HepG2 (cell line): ENCODE results near the gene TFEB. TPM values are rescaled to one million over a fixed set of nuclear protein-coding genes. Genes with fewer than 3 reads are reported as not detected.

Source experiments
- ATAC-seq: fragments of 200-7000 bp; cut with Tn5 transposase; 3 replicates; pipeline ENCODE4 v1.9.1; 2020; ENCODE audit warnings: mild to moderate bottlenecking, moderate library complexity
- BruUV-seq: library from RNA; stranded (reverse); fragments of 400-500 nt; replicated peaks from 2 replicates; lab custom pipeline; 2021; lab: Mats Ljungman, UMichigan
- CTCF ChIA-PET: fragments of 300-600 bp; formaldehyde crosslinking; extraction: SDS; loops from one replicate; lab custom pipeline; 2021; ENCODE audit warnings: low total read pairs, inconsistent platforms, low intra/inter-chr PET ratio; lab: Yijun Ruan, JAX
- POLR2A ChIA-PET: fragments of 350-600 bp; sonication (Branson Sonifier 250); formaldehyde crosslinking; loops from one replicate; lab custom pipeline; 2020; ENCODE audit warnings: antibody characterized with exemption, inconsistent platforms; lab: Yijun Ruan, JAX
- DNase-seq: peaks from one replicate; pipeline ENCODE4 v3.0.0-alpha.2; 2015; ENCODE audit warnings: low spot score
- FAIRE-seq: peaks from 3 replicates; lab custom pipeline; 2011; peaks lifted over from hg19 to GRCh38; lab: Jason Lieb, UNC
- H2AFZ ChIP-seq: one replicate; pipeline ENCODE4 v1.6.1; 2011; ENCODE audit warnings: low read length, inconsistent platforms
- H3K27ac ChIP-seq: fragments of 300-600 bp; 3 replicates; pipeline ENCODE4 v1.8.0; 2011; ENCODE audit warnings: mixed run types, mild to moderate bottlenecking, mixed read lengths, low read length, inconsistent platforms; ENCODE audit not compliant: insufficient read depth; ENCODE audit errors: extremely low read length
- H3K27me3 ChIP-seq, 2 experiments: fragments of 200-600 bp in 1 of 2; 2 replicates in 1 of 2; 3 replicates in 1 of 2; pipeline versions ENCODE4 v1.6.0 to v1.8.0; 2011; ENCODE audit warnings: low read length in 2 of 2, mild to moderate bottlenecking in 2 of 2, moderate library complexity in 2 of 2, inconsistent platforms in 1 of 2; ENCODE audit not compliant: insufficient read depth in 2 of 2, control insufficient read depth in 1 of 2
- H3K36me3 ChIP-seq, 2 experiments: fragments of 200-600 bp in 1 of 2; replicated peaks in 1 of 2; 2 replicates in 1 of 2; 3 replicates in 1 of 2; pipeline versions ENCODE4 v1.5.1 to v1.8.0; 2011; ENCODE audit warnings: low read length in 2 of 2, inconsistent platforms in 1 of 2; ENCODE audit not compliant: insufficient read depth in 2 of 2, control insufficient read depth in 1 of 2
- H3K4me1 ChIP-seq: 2 replicates; pipeline ENCODE4 v1.5.1; 2012; ENCODE audit warnings: low read length, inconsistent platforms; ENCODE audit not compliant: insufficient read depth
- H3K4me2 ChIP-seq: 2 replicates; pipeline ENCODE4 v1.6.0; 2011; ENCODE audit warnings: low read depth, low read length, inconsistent platforms
- H3K4me3 ChIP-seq, 3 experiments: fragments of 200-600 bp in 1 of 3; sonication (generic), shearing (Covaris generic) in 1 of 3; replicated peaks in 1 of 3; 2 replicates each; pipeline ENCODE4 v1.5.1; 2011 to 2016; ENCODE audit warnings: low read length in 3 of 3, inconsistent platforms in 2 of 3, low read depth in 2 of 3, mild to moderate bottlenecking in 2 of 3, control low read depth in 1 of 3, mixed read lengths in 1 of 3; ENCODE audit not compliant: insufficient read depth in 1 of 3
- H3K79me2 ChIP-seq: one replicate; pipeline ENCODE4 v1.6.1; 2011; ENCODE audit warnings: low read length, inconsistent platforms; ENCODE audit not compliant: insufficient read depth
- H3K9ac ChIP-seq: 2 replicates; pipeline ENCODE4 v1.6.0; 2011; ENCODE audit warnings: mild to moderate bottlenecking, low read depth, low read length, inconsistent platforms; ENCODE audit not compliant: insufficient read depth
- H3K9me3 ChIP-seq: 2 replicates; pipeline ENCODE4 v1.5.1; 2012; ENCODE audit warnings: mild to moderate bottlenecking, low read length
- H4K20me1 ChIP-seq: 2 replicates; pipeline ENCODE4 v1.6.0; 2011; ENCODE audit warnings: inconsistent platforms, mild to moderate bottlenecking, low read length, moderate library complexity; ENCODE audit not compliant: insufficient read depth
- HMG20B ChIP-seq: conservative IDR thresholded peaks from 2 replicates; pipeline ENCODE4 v1.6.1; 2016; ENCODE audit warnings: missing genetic modification reagents, missing compliant biosample characterization
- NCOA5 ChIP-seq: sonication (generic); formaldehyde crosslinking; IDR thresholded peaks from 2 replicates; pipeline ENCODE4 v1.4.0; 2020; ENCODE audit warnings: missing genetic modification reagents
- RBAK ChIP-seq: sonication (generic); formaldehyde crosslinking; IDR thresholded peaks from 2 replicates; pipeline ENCODE4 v1.5.1; 2020; ENCODE audit warnings: mild to moderate bottlenecking, missing genetic modification reagents
- RBFOX2 ChIP-seq: fragments of 200-400 bp; formaldehyde crosslinking; IDR thresholded peaks from 2 replicates; pipeline ENCODE4 v1.6.1; 2017; ENCODE audit warnings: low read depth, mild to moderate bottlenecking, low read length
- RFX5 ChIP-seq: IDR thresholded peaks from 2 replicates; pipeline ENCODE4 v1.6.1; 2011; ENCODE audit warnings: low read depth, low read length, improper control_type of control experiment
- ZNF709 ChIP-seq: sonication (generic); formaldehyde crosslinking; IDR thresholded peaks from 2 replicates; pipeline ENCODE4 v1.5.0; 2020; ENCODE audit warnings: mild to moderate bottlenecking, missing genetic modification reagents
- ZXDC ChIP-seq: sonication (generic); formaldehyde crosslinking; IDR thresholded peaks from 2 replicates; pipeline ENCODE4 v1.5.0; 2020; ENCODE audit warnings: mild to moderate bottlenecking, missing genetic modification reagents
- WGBS: methylation state at CpG from one replicate; pipeline ENCODE4 v1.1.6; 2017; ENCODE audit warnings: low lambda C conversion rate; 5-methylcytosine and 5-hydroxymethylcytosine counted together
- in situ Hi-C: cut with HindIII; loops from 2 replicates; pipeline ENCODE4 v1.10.0; 2017; ENCODE audit warnings: low pct_unique_long_range_greater_than_20kb; ENCODE audit not compliant: extremely low pct_ligation_motif_present
- intact Hi-C: fragments of 100-400 bp; cut with micrococcal nuclease; formaldehyde crosslinking; loops from one replicate; pipeline ENCODE4 v1.10.0; 2022; ENCODE audit not compliant: unreplicated experiment
- polyA plus RNA-seq, 8 experiments: library from polyadenylated mRNA; depleted of rRNA in 3 of 8; stranded (reverse) in 7 of 8; unstranded in 1 of 8; fragments of >200 nt; fragmentation: Illumina TruSeq in 4 of 8; extraction: Trizol in 4 of 8; gene quantifications; 2 replicates each; pipeline versions ENCODE4 v1.2.1 to v1.2.3, GENCODE V29; 2011 to 2016; ENCODE audit warnings: low read depth in 4 of 8, missing spikeins in 1 of 8, mixed read lengths in 1 of 8; ENCODE audit not compliant: insufficient read depth in 1 of 8
- total RNA-seq, 5 experiments: library from RNA; depleted of rRNA; stranded (reverse); fragments of >200 nt; fragmentation: Illumina TruSeq; extraction: Trizol; gene quantifications; 2 replicates each; pipeline ENCODE4 v1.2.3, GENCODE V29; 2016; ENCODE audit warnings: low read depth in 1 of 5

Gene TFEB
- total and polyA plus RNA-seq, 2 of the 13 experiments (the other 11 are each of a cell fraction or from before 2014, with no cell fraction given) = 13.3 to 18.7 TPM

GRCh38 chr6:41771058-41771983 is 35.9 kb upstream of the TFEB start:
- Histone ChIP-seq H3K27me3 (no peaks in the 10 kb centered on the region), H3K9ac (no peak overlapping the region), H3K4me3 (no peak overlapping the region), H3K36me3 (peaks cover 22 to 44% of the 10 kb centered on the region in 2 experiments), H3K79me2 (no peaks in the 10 kb centered on the region), H3K9me3 (no peaks in the 10 kb centered on the region), H4K20me1 (no peaks in the 10 kb centered on the region), H3K4me1 (peaks cover 45% of the 10 kb centered on the region), H2AFZ (no peak overlapping the region), H3K4me2 (no peak overlapping the region), H3K27ac (no peak overlapping the region)
- in situ Hi-C loops = no loop called here
- no TSS peak for BruUV-seq
- ATAC-seq = no peak
- FAIRE-seq = no peak
- WGBS = 94% methylated on average over 19 of the region's 29 CpGs
- CTCF ChIA-PET = no interaction called here
- TF ChIP-seq RBFOX2 (0 out of 2 replicates have a peak, but pooled peaks have one; percentile 34), NCOA5 (CRISPR knock-in tag) (no peak), HMG20B (CRISPR knock-in tag) (no peak), ZXDC (no peak), RFX5 (no peak), RBAK (no peak), ZNF709 (CRISPR knock-in tag) (no peak)
- intact Hi-C loops = no loop called here
- POLR2A ChIA-PET = interaction anchor here (1.5 to 1.6 kb wide), 2 partner anchors 30 to 32 kb away, joined by 4 to 5 read pairs; no protein-coding TSS in a partner anchor
- DNase-seq = no peak
